Hematopoietic multipotent progenitor cell (in vitro differentiated cells): Measurements from ENCODE around the gene SEMA6A. TPM values are rescaled to one million over a fixed set of nuclear protein-coding genes. Genes with fewer than 3 reads are reported as not detected.

ENCODE experiments used
- DNase-seq, 3 donors: peaks; one replicate each; pipeline ENCODE4 v3.0.0-alpha.2; 2011 to 2015; ENCODE audit warnings: low read depth in 2 of 3, low spot score in 2 of 3
- total RNA-seq: library from RNA; depleted of rRNA; stranded (reverse); fragments of >200 nt; gene quantifications from one replicate; pipeline ENCODE4 v1.2.3, GENCODE V29; 2012

Gene SEMA6A
- total RNA-seq, 1 donor: 0.27 TPM

GRCh38 chr5:116415182-116415581 lies 159.4 kb downstream of the SEMA6A start:
- no peak for DNase-seq

GRCh38 chr5:116411101-116411571 lies 163.5 kb downstream of the SEMA6A start:
- DNase-seq: no peak

GRCh38 chr5:116410336-116410890 lies 164.2 kb downstream of the SEMA6A start:
- no peak for DNase-seq

GRCh38 chr5:116409591-116410296 lies 164.9 kb downstream of the SEMA6A start:
- DNase-seq: no peak

DNA sequence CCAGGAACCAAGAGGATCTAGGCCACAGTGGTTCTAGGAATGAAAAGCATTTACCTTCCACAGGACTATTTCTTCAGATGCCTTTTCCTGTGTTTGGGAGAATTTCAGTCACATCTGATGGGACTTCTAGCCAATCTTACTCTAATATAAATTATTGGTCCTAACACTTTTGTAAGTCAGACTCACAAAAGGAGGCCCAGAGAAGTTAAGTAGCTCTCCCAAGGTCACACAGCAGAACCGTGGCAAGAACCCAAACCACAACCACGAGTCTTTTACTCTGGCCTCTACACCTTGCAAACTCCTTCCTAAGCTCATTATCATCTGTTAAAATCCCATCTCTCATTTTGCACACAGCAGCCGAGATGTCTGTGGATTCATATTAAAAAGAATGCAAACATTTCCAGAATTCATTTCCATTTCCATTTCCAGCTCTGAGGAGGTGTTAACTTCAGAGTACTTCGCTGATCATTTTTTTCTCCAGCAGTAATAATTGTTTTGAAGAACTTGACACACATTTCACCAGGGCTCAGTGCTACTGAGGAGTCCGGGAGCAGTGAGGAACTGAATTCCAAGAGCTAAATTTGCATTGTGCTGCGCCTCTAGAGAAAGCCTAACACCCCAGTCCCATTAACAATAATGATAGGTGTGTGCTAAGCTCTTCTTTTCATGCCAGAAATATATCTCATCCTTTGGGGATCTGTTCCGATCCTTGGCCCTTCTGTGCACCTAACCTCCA lies 168.1 kb downstream of the SEMA6A start:
- no peak for DNase-seq

DNA sequence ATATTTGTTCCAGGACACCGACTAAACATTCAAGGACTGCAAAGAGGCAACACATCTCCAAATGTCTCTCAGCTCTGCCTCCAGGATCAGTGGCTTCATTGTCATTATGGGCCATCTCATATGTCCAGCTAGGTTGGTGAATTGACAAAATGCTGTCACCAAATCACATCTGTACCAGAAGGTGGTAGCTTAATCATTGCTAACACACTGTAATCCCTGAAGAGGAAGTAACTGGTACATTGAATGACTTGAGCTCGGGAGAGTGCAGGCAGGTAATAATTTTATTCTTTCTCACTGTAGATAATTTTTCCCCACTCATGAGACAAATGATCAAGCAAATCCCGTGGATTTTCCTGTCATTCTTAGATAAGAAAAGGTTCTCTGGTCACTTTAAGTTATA lies 169.8 kb downstream of the SEMA6A start:
- DNase-seq: peak in 1 of 3 donors; percentile 10

DNA sequence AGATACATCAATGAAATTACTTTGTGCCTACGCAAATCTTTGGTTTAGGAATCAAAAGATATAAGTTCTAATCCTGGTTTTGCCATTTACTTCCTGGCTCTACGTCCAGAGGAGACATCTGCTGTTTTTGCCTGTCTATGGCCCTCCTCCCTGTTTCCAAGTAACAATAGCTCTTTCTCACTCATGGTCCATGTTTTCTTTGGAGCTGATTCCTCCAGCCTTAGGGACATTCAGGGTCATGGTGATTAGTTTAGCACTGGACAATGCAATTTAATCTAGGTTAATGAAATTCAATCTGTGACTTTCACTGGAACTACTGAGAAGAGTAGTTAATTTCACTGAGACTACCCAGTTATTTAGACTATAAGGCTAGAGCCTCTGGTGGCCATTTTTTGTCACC lies 170.6 kb downstream of the SEMA6A start:
- DNase-seq: no peak

DNA sequence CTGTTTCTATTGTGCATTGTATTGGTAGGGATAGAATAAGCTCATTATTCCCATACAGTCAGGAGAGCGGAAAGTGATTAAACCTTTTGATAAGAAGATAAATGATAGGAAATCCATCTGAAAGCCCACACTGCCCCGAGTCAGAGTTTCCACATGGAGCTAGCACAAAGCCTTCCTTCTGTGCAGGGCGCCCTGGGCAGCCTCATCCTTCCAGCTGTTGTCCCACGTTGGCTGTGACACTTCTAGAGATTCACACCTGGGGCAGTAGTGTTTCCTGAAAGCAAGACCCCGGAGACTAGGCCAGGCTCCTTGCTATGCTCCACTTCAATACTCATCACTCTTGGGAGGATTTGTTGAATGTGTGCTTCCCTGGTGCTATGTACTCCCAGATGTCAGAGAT lies 172.4 kb downstream of the SEMA6A start:
- DNase-seq: no peak

GRCh38 chr5:116401576-116401975 lies 173.0 kb downstream of the SEMA6A start:
- no peak for DNase-seq

DNA sequence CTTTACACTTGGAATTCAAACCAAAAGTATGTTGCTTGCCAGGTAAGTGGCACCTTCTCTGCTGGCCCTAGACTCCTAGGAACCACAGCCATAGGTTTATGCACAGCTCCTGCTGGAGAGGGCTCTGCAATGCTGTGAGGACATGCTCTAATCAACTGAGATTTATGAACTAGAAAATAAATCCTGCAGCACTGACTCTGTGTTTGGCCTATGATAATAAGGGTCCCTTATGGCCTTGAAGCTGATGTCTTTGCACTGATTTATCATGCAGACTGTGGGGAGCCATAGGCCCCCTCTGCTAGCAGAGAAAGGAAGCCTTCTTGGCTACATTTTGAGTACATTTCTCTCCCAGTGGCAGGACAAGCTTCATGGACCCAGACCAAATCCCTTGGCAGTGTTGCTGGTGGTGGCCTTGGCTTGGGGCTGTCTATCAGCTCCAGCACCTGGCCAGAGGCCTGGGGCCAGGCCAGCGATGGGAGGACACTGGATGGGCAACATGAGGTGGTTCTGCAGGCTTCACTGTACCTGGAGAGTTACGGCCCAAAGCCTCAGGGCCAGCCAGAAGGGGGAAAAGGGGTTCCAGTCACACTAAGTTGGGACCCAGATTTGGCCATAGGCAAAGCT lies 178.0 kb downstream of the SEMA6A start:
- no peak for DNase-seq

GRCh38 chr5:116395631-116396203 lies 178.9 kb downstream of the SEMA6A start:
- DNase-seq: no peak

DNA sequence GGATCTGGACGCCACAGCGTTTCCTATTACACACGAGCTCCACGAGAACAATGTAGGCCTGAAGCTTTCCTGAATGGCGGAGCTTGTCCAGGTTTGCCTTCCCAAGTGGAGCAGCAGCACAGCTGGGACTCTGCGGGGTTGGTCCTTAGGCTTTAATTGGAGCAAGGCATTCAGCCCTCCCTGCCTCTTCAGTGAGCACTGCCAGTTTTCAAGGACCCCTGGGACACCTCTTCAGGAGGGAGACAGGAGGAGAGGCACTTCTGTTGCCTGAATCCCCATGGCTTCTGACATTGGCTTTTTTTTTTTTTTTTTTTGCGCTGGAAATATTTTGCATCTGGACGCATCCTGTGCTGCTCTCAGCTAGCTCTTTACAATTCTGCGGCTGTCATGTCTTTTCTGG lies 179.4 kb downstream of the SEMA6A start:
- no peak for DNase-seq

DNA sequence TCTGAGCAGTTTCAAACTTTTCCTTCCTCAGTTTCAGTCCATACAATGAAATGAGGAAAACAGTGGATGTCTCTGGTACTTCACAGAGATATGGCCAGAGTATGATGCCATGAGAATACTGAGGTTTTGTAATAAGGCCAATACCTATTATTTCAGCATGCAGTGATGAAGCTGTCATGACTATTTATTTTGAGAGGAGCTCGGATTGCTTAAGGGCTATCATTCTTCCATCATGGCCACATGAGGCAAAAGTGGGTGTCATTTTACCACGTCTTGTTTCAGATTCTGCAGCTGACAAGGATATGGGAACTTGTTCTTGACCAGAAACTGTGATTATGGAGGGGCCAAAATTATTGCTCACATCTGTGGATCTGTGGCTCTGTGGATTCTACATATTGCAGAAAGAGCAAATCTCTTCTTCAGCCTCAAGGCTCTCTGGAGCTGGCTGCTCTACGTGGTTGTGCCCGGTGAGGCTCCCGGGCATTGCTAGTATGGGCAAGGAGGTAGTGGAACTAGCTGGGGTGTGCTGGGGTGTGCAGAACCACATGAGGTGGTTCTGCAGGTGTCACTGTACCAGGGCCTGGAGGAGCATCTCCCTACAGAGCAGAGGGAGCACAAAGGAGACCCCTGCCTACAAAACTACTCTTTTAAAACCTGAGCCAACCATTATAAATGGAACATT lies 180.3 kb downstream of the SEMA6A start:
- no peak for DNase-seq
